C1 segment of cervical spinal cord (tissue), 14 donors: Measurements from ENCODE around the gene KLHL17.

Experiments
- DNase-seq, 14 donors: peaks; one replicate each; lab custom pipeline; 2025; lab: John Stamatoyannopoulos, UW

The KLHL17 gene

DNA sequence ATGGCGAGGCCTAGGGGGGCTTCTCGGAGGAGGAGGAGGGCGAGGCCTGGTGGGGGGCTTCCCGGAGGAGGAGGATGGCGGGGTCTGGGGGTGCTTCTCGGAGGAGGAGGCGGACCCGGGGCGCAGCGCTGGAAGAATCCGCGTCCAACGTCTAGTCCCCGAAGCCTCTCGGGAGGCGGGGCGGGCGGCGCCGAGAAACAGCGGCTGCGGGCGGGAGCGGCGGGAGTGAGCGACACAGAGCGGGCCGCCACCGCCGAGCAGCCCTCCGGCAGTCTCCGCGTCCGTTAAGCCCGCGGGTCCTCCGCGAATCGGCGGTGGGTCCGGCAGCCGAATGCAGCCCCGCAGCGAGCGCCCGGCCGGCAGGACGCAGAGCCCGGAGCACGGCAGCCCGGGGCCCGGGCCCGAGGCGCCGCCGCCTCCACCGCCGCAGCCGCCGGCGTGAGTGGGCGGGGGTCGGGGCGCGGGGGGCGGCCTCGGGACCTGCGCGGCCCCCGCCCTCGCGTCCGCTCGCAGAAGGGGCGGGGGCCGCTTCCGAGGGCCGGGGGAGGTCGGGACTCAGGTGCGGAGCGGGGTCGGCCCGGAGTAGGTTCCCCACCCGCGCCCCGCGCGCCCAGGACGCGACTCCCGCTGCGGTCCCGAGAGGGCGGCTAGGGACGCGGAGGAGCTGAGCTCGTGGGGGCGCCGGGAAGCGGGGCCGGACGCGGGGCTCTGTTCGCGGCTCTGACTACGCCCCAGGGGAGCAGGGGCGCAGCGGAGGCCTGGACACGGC is at the start of gene KLHL17:
Gene KLHL17 (plus strand): TSS at position 222 of the 769 bp plus-strand sequence. CDS start 110 bp downstream, at position 332.
- peak in 7 of 14 donors; percentile 8 to 65 (median 43) for DNase-seq

GRCh38 chr1:910881-911721 is 49.3 kb upstream of the KLHL17 start:
- no peak for DNase-seq

GRCh38 chr1:911875-912739 is 48.3 kb upstream of the KLHL17 start:
- DNase-seq, result no peak

GRCh38 chr1:912740-913301 is 47.6 kb upstream of the KLHL17 start:
- no peak for DNase-seq

- no peak for DNase-seq
These were observed 46.8 kb upstream of the KLHL17 start for GRCh38 chr1:913491-914130.

- no peak for DNase-seq
These were observed 46.1 kb upstream of the KLHL17 start for GRCh38 chr1:914131-914890.

GRCh38 chr1:914891-915280 is 45.5 kb upstream of the KLHL17 start:
- no peak for DNase-seq

- no peak for DNase-seq
These were observed 44.9 kb upstream of the KLHL17 start for GRCh38 chr1:915295-916172.

DNA sequence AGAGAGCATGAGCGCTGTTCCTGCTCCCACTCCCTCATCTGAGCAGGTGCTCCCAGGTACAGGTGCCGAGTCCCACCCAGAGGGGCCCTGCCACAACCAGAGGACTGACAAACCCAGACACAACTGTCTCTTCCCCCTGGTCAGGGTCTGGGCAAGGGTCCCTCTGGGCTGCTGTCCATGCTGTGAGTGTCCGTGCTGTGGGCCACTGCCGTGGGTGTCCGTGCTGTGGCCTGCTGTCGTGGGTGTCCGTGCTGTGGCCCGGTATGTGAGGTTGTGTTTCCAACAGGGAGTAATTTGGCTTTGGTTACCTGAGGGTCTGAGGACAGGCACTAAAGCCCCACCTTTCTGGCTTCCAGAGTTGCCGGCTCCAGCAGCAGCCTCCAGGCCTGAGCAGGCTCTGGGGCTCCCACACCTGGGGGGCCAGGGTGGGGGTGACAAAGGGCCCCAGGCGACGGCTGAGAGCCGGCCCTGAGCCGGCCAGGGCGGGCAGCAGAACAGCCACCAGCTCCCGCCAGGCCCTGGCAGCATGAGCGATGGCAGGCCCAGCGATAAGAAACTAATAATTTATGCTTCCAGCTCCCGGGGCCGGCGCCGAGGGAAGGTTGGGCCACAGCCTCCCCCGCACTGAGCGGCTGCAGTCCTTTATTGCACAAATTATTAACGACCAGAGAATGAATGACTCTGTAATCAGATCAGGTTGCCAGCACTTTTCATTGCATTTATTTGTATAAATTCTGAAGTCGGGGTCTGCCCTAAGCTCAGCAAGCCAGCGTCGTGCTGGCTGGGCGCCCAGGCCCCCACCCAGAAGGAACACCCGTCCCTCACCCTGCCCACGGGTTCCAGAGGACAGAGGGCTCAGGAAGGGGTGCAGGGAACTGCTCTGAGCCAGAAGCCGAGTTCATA is 44.0 kb upstream of the KLHL17 start:
- DNase-seq, result no peak

DNA sequence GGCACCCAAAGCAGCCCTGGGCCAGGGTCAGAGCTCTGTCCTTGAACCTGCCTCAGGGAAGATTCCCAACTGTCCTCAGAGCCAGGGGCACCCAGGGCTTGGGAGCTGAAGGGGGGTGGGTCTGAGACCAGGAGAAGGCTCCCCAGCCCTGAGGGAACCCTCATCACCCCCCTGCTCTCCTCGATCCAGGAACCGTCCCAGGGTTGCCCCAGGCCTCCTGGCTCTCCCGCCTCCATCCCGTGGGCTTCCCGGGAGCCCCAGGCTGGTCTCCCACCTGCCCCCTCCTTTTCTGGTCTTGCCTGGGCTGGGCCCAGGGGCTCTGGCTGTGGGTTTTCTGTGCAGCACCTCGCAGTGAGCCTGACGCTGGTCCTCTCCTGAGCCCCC is 43.3 kb upstream of the KLHL17 start:
- DNase-seq, result no peak

- no peak for DNase-seq
These were observed 42.8 kb upstream of the KLHL17 start for GRCh38 chr1:917466-918091.

DNA sequence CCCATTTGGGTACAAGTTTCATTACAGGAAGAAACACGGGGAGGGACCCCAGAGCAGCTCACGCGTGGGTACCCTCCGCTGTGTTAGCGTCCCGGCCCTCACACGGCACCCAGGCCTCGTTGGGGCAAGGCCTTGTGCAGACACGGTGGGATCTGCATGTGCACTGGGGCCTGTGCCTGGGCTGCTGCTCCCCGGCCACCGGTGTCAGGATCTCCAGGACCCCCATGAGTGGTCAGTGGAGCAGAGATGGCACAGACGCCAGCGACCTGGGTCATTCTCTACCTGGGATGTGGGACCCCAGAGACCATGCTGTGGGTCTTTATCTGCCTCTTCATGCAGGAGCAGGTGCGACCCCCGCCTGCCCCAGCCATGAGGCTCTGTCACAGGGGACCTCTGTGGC is 42.0 kb upstream of the KLHL17 start:
- no peak for DNase-seq

- no peak for DNase-seq
These were observed 41.5 kb upstream of the KLHL17 start for GRCh38 chr1:918843-919242.

DNA sequence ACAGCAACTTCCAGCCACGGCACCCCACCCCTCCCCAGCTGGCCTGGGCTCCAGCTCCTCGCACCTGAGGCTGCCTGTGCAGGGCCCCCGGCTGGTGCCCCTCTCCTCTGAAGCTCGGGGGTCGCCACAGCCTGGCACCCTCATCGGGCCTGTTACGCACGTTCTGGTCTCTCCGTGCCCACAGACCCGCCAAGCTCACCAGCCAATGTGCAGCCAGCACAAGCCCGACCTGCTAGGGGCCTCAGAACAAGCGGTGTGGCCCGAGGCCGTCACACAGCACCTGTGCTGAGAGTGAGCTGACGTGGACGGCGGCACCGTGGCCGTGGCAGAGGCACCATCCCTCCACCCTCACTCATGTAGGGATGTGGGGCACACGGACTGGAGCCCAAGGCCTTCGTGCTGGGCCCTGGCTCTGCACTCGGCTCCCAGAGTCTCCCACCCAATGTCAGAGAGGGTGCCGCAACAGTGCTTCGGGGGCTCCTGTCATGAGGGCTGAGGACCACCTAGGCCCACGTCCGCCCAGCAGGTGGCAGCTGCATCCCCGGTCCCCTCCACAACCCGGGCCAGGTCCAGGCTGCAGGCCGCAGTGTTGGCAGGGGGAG is 41.0 kb upstream of the KLHL17 start:
- no peak for DNase-seq

GRCh38 chr1:920010-920409 is 40.4 kb upstream of the KLHL17 start:
- DNase-seq, result no peak

- DNase-seq, result no peak
These were observed 39.9 kb upstream of the KLHL17 start for GRCh38 chr1:920521-920920.
